ENCODE measurements around the gene TMEM98.
"Not testable (repeated sequence)": the region's sequence is repeated elsewhere in the genome, so short reads cannot be mapped to it uniquely, and the experiment has no call there.

The TMEM98 gene, protein sequence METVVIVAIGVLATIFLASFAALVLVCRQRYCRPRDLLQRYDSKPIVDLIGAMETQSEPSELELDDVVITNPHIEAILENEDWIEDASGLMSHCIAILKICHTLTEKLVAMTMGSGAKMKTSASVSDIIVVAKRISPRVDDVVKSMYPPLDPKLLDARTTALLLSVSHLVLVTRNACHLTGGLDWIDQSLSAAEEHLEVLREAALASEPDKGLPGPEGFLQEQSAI

DNA sequence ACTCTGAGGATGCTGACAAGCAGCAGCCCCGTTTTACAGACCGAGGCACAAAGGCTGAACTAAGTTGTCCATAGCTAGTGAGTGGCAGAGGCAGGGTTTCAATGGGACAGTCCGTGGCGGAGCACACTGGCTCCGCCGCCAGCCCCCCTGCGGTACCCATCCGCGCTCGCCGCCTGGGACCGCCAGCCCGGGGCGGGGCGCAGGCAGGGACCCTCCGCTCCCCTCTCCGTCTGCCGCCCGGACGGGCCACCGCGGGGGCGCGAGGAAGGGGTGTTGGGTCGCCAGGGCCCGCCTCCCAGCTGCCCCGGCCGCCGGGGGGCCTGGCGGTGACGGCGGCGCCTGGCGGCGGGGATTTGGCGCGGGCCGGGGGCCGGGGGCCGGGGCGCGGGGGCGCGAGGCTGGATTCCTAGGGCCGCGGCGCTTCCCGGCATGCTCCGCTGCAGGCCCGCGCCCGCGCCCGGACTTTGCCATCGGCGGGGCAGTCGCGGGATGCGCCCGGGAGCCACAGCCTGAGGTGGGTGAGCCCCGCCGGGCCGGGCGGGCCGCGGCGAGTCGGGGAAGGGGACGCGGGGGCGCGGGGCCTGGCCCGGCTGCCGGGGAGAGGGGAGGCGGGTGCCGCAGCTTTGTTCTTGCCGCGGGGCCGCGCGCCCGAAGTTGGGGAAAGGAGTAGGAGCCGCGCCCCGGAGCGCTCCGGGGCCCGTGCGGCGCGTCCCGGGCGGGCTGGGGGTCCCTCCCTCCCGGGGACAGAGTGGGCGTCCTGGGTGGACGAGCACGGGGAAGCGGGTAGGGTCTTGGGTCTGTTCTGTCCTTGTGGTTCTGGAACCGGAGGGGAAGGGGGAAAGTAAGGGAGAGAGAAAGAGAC is at the start of gene TMEM98:
TMEM98 (plus strand) TSS at position 430 of the 862 bp plus-strand sequence. CDS start 3,376 bp downstream, outside the sequence.
- peak in 46 of 56 donors; percentile 9 to 83 (median 57) for DNase-seq

DNA sequence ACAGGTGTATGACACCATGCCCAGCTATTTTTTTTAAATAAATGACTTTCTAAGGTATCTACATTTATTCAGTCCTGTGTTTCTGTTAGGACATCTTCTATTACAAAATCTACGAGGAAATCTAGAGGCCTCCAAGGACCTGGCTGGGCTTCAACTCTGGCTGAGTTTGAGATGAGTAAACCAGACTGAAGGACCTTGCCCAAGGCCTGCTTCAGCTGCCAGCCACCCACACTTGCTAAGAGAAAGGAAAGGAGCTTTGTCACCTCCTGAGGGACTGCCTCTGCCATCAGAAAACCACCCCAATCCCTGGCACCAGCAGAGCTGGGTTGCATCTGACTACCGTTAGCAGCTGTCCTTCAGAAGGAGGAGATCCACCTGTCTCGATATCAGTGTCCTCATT is 49.7 kb upstream of the TMEM98 start:
- DNase-seq: no peak

DNA sequence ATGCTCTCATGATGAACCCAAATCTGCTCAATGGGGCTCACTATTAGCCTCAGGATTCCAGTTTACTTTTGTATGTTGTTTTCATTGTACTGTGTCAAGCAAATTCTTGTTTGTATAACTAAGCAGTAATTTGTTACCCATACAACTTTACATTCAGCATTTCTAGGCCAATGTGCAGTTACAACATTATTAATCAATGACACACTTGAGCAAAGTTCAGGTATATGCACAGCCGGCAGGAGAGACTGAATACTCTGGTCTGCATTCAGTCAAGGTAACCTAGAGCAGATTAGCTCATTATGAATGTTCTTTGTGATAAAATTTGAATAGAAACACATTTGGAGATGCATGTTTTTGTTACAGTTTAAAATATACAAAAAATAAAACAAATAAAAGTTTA is 48.8 kb upstream of the TMEM98 start:
- no peak for DNase-seq

DNA sequence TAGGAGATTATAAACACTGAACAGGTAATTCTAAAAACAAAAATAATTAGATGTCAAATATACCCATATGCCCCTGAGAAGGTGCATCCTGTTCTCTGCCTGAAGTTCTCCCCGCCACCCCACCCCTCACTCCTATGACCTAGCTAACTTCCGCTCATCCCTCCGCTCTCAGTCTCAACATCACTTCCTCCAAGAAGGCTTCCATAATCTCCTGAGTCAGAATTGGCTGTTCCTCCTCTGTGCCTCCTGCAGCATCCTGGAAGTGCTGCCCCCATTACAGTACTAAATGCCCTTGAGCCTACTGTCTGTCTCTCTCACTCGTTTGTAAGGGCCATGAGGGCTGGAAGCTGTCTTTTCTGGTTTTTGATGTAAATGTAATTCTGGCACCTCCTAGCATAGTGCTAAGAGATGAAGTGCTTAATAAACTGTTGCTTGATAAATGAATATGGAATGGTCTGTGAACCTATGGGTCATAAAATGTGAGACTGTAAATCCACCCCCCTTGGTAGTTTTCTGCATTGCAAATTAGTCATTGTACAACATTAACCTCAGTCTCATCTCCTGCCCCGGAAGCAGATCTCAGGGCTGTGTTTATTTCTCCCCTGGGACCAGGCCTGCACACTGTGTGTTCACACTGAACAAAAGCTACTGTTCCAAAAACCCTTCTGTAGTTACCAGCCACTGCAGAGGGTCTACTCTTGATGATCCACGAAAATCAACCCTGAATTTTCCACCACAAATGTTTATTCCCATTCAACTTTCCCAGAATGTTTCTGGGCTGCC is 47.1 kb upstream of the TMEM98 start:
- no peak for DNase-seq

DNA sequence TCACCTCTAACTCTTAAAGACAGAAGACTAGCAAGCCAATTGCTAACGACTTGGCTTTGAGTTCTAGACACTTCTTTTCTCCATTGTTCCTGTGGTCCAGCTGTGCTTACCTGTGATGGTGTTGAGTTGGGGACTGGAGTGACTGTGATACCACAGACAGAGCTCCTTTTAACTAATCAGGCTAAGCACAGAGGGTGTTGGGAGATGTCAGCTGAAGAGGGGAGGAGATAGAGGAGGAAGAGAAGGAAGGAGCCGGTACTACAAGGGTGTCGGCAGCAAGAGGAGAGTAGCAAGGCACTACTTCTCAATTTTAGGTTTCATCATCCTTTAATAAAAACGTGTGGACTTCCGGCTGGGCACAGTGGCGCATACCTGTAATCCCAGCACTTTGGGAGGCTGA is 45.9 kb upstream of the TMEM98 start:
- DNase-seq: no peak

DNA sequence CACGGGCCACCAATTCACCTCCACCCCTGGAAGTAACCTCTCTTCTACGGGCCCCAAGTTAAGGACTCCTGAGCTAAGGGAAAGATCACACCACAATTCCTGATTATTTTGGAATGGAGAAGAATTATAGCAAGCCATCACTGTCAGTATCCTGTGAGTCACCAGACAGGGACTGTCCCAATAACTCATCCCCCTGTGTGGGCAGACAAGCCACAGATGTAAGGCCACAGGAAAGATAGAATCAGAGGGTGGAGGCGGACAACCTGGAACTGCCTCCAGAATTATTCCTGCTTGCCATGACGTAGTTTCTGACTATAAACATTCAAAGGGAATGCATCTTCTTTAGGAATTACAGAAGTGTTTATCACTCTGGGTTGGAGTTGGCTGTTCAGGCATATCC is 45.2 kb upstream of the TMEM98 start:
- DNase-seq: no peak

DNA sequence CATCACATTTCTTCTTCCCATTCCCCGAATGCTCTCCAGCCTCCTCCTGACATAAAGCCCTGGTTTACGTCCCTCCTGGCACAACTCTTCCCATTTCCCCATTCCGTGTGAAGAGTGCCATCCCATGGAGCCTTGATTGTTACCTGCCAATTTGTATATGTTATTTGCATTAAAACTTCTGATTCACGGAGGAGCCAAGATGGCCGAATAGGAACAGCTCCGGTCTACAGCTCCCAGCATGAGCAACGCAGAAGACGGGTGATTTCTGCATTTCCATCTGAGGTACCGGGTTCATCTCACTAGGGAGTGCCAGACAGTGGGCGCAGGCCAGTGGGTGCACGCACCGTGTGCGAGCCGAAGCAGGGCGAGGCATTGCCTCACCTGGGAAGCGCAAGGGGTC is 41.0 kb upstream of the TMEM98 start:
- not testable (repeated sequence) for DNase-seq

DNA sequence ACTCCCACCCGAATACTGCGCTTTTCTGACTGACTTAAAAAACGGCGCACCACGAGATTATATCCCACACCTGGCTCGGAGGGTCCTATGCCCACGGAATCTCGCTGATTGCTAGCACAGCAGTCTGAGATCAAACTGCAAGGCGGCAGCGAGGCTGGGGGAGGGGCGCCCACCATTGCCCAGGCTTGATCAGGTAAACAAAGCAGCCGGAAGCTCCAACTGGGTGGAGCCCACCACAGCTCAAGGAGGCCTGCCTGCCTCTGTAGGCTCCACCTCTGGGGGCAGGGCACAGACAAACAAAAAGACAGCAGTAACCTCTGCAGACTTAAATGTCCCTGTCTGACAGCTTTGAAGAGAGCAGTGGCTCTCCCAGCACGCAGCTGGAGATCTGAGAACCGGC is 40.5 kb upstream of the TMEM98 start:
- DNase-seq: not testable (repeated sequence)

DNA sequence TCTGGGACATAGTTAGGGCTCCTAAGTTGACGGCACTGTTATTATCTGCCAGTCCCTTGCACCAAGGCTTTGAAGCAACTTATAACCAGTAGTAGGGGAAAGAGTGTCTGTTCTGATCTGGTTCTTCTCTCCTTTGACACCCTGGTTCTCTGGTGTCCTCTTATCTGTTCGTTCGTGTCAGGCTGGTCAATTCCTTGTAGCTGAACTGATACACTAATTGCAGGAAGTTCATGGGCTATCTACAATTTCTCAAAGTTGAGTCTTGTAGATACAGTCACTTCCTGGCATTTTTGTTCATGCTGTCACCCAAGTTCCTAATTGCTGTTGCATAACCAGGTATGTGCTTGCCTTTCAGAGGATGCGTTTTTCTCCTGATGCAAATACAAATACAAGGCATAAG is 33.7 kb upstream of the TMEM98 start:
- DNase-seq: no peak

DNA sequence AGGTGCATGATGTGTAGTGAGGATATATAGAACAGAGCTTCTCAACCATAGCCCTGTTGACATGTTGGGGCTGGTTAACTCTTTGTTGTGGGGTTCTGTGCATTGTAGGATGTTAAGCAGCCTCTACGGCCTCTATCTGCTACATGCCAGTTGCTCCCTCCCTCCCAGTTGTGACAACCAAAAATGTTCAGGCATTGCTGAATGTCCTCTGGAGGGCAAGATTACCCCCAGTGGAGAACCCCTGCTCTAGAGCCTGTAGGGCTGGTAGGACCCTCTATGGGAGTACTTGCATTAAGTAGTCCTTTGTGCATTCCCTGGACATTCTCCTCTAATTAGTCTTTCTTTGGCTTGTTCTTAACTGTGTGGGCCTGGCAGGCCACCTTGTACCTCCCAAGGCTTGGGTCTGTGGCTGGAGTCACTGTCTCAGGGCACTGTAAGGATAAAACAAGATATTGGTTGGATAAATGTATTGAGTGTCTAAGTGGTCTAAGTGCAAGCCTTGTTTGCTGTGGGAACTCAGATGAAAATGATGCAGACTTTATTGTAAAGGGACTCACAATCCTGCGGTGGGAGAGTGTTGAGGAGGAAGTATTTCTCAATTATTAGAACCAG is 31.2 kb upstream of the TMEM98 start:
- no peak for DNase-seq

DNA sequence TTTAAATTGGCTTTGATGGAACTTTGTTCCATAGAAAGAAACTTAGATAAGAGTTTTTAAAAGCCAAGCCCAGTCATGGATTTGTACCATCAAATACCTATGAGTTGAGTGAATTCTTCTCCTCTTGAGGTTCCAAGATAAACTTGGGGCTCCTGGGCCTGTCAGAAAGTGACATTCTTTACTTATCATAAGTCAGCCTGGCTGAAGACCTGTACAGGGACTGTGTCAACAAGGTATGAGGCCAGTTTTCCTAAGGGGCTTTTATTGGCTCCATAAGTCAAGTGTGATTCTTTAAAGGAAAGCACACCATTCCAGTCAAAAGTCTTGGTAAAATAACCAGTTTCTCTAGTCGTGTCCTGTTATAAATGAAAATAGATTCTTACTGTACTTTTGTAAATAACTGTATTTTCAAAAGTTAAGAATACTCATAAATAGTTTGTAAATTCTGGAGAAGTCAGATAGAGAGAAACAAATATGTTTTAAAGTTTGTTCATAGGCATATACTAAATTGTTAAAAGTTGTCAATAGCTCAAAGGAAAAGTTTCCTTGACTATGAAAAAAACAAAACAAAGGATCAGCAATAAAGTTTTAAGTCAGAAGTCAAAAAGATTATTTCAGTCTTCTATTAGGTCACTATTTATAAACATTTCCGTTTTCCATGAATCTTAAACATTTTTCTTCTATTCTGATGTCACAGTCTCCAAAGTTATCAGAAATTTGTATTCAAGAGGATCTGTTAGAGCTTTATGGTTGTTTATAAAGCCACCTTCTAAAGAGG is 28.5 kb upstream of the TMEM98 start:
- DNase-seq: no peak

DNA sequence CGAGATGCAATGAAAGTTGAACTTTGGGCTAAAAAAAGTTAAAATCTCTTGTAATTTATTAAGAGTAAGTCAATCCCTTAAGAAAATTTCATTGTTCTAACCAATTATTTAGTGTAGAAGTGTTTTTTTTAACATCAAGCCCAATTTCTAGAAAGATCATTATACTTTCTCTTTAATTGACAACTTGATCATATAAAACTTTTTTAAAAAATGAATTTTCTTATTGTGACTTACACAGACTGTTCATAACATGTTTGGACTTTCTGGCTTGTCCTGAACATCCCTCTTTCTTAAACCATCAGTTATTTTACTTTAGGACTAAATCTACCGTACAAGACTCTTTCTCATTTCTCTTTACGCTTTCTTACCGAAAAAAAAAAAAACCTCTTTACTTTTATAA is 26.2 kb upstream of the TMEM98 start:
- no peak for DNase-seq

DNA sequence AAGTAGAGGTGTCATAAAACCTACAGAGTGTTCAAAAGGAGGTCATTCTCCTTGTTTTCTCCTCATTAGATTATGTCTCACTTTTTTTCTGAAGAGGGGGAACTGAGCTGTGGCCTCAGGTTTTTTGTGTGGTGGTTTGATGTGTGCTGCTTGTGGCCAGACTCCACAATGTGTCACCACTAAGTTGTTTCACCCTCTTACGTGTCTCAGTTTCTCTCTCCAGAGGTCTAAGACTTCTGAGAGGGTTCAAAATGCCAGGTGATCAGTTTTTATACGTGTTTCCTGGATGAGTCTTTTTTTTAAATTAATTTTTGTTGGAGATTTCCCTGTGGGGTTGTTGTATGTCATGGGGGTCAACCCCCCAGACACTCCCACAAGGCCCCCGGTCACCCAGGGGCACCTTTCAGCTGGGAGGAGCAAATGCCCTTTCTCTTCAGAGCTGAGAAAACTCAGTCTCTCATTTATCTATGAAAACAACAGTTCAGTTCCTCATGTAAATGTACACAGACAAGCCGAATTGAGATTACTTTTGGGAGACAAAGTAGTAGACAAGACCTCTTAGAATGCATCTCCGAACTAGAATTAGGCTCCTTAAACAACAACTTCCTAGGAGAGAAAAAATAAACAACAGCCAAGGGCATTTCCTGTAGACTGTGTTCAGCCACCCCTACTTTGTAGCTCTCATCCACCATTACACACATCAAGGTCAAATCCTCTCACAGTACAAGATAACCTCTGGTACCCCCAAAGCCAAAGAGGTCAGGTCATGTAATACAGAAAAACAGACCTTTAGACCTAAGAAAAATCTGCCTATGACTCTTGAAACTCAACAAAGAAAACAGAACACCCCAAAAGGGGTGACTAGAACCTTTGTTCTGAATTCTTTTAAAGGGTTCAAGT is 23.9 kb upstream of the TMEM98 start:
- no peak for DNase-seq

DNA sequence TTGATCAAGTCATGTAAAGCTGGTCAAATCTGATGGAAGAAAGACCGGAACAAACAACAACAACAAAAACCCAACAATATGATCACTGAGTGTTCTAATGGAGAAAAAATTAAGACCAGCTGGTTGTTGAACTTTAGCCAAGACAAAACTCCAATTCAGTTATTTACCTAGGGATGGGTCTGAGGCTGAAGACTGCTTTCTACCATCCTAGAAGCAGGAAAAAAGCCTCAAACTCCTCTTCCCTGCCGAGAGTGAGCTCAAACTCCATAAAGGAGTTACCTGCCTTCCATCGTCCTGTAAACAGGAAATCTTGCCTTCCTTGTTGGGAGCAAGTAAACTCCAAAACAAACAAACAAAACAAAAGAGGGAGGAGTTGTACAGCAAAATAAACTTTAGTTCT is 23.1 kb upstream of the TMEM98 start:
- DNase-seq: no peak

DNA sequence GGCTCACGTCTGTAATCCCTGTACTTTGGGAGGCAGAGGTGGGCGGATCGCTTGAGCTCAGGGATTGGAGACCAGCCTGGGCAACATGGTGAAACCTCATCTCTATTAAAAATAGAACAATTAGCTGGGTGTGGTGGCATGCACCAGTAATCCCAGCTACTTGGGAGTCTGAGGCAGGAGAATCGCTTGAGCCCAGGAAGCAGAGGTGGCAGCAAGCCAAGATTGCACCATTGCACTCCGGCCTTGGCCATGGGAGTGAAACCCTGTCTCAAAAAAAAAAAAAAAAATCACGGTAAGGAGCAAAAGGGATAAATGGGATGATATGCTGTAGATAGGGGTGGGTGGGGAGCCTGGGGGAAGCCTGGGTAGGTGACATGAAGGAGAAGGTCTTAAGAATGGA is 20.4 kb upstream of the TMEM98 start:
- DNase-seq: no peak

DNA sequence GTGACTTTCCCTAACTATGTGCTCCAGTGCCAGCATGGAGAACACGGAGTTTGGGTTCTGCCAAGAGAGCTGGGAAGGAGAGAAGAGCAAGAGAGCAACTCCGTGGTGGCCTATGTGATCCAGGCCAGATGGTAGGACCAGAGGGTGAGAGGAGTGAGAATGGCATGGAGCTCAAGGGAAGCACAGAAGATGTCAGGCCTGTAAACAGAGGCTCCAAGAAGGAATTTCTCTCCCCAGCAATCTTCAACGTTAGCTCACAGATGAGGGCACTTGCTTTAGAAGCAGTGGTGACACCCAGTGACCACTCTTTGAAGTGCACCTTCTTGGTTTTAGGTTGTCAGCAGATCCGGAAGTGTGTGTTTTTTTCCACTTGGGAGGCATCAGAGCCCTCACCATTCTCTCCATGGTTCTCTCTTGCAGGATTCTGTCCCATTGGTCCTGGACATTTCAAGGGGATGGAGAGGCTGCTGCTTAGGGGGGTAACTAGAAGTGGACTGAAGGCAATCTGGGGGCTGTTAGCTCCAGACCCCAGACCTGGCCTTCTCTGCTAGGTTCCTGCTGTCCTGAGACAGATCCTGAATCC is 18.1 kb upstream of the TMEM98 start:
- peak in 45 of 56 donors; percentile 7 to 80 (median 39) for DNase-seq

DNA sequence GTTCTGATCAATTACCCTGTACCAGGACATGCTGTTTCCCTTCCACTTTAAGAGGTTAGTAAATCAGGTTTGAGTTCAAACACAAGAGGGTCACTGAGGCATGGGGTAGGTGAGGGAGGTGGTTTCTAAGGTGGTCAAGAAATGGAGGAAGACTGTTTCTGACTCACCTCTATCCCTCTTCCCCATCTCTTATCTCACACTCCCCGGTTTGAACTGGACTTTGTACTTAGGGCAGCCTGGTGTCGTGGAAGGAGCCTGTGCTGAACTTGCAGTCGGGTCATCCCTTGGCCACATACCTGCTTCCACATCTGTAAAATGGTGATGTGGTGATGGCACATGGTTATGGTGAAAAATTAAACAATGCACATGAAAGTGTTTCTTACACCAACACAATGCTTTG is 17.2 kb upstream of the TMEM98 start:
- no peak for DNase-seq

DNA sequence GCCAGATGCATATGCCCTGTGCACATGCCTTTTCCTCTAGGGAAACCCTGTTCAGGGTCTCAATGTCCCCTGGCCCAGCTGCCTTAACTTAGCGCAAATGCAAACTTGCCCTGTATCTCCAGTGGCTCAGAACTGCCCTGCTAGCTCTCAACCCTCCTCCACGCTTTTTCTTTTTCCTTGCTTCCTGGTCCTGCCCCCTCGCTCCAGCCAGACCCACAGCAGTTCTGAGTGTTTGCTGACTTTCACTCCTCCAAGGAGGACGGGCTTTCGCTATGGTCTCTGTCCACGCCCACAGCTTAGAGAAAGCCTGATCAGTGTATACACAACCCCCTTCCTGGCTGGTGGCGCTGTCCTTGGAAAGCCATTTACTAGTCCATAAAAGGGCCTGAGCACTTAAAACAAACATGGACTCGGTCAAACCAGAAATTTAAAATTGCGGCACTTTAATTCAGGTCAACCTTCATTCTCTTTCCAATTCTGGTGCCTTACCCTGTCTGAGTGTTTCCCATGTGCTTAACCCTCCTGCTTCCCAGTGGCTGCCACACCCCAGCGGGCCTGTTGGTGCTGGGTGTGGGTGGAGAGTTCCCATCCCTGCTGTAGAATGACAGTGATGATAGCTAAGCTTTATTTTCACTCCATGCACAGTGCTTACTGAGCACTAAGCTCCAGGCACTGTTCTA is 15.6 kb upstream of the TMEM98 start:
- peak in 12 of 56 donors; percentile 11 to 45 (median 29) for DNase-seq

DNA sequence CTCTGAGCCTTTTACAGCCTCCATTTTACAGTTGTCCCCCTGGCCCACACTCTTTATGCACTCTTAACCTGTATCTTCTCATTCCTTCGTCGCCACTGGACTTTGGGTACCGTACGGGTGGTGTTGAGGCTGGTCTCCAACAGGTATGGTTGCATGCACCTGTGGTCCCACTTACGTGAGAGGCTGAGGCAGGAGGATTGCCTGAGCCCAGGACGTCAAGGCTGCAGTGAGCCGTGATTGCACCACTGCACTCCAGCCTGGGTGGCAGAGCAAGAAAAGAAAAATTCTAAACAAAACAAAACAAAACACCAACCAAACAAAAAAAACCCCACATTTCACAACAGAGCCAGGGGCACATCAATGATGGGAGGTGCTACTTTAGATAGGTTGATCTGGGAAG is 14.4 kb upstream of the TMEM98 start:
- DNase-seq: no peak

Data from nucleus accumbens (tissue), 56 donors.